Left cardiac atrium (tissue), 4 donors: ENCODE results near the gene RASGRF2. TPM values are rescaled to one million over a fixed set of nuclear protein-coding genes. Genes with fewer than 3 reads are reported as not detected.

ENCODE experiments used
- ATAC-seq, 2 donors: fragments of 200-7000 bp; cut with Tn5 transposase; one replicate each; pipeline ENCODE4 v1.9.1; 2020; ENCODE audit warnings: mild to moderate bottlenecking in 2 of 2, moderate library complexity in 2 of 2
- DNase-seq: peaks from one replicate; pipeline ENCODE4 v3.0.0-alpha.2; 2020
- intact Hi-C, 2 donors: fragments of 100-400 bp; cut with DNase I; formaldehyde crosslinking; loops; one replicate each; pipeline versions ENCODE4 v1.14.1 to v1.15.1; 2022 to 2023
- total RNA-seq, 2 donors: library from RNA; stranded (reverse); fragmentation: NEBNext Ultra II Directional; extraction: Animal tissue kit (Norgen Biotek cat#: 25700); gene quantifications; one replicate each; pipeline ENCODE4 v1.2.1, GENCODE V29; 2021
- donor health status: DM: no; HTN: yes; CAD: no.
- donor health status: DM: no; HTN: yes; CAD: no; lungs with severe emphysema.
- donor health status: DM: yes; HTN: yes; CAD: no.
- donor health status: Dilated cardiomyopathy.

RASGRF2 gene
- total RNA-seq, 2 donors from 2014 or later: 9.6 to 12.2 TPM

- intact Hi-C loops: no loop called here
- no peak for DNase-seq
- no peak for ATAC-seq
These were observed 249.8 kb downstream of the RASGRF2 start for GRCh38 chr5:81209869-81210493.

GRCh38 chr5:81212211-81212751 is 252.1 kb downstream of the RASGRF2 start:
- intact Hi-C loops: no loop called here
- ATAC-seq: no peak

GRCh38 chr5:81213070-81213469 is 252.9 kb downstream of the RASGRF2 start:
- intact Hi-C loops: no loop called here

More at GRCh38 chr5:81212211-81212751, 252.1 kb downstream of the RASGRF2 start:
- DNase-seq: no peak

GRCh38 chr5:81214848-81215247 is 254.7 kb downstream of the RASGRF2 start:
- DNase-seq (no peak), ATAC-seq (no peak)
- intact Hi-C loops: no loop called here

More at GRCh38 chr5:81213070-81213469, 252.9 kb downstream of the RASGRF2 start:
- no peak for ATAC-seq
- DNase-seq: no peak

- ATAC-seq: no peak
- DNase-seq: no peak
- intact Hi-C loops: no loop called here
These were observed 256.0 kb downstream of the RASGRF2 start for GRCh38 chr5:81216152-81216551.

GRCh38 chr5:81219389-81219788 is 259.2 kb downstream of the RASGRF2 start:
- no peak for DNase-seq
- intact Hi-C loops: no loop called here
- ATAC-seq: no peak

GRCh38 chr5:81222285-81222684 is 262.1 kb downstream of the RASGRF2 start:
- no peak for ATAC-seq

GRCh38 chr5:81225463-81225862 is 265.3 kb downstream of the RASGRF2 start:
- DNase-seq: no peak
- intact Hi-C loops: no loop called here
- no peak for ATAC-seq

More at GRCh38 chr5:81222285-81222684, 262.1 kb downstream of the RASGRF2 start:
- no peak for DNase-seq
- intact Hi-C loops: no loop called here

- no peak for ATAC-seq
- no peak for DNase-seq
- intact Hi-C loops: no loop called here
These were observed 266.1 kb downstream of the RASGRF2 start for GRCh38 chr5:81226286-81226685.

- ATAC-seq (no peak), DNase-seq (no peak)
- intact Hi-C loops: no loop called here
These were observed 266.8 kb downstream of the RASGRF2 start for GRCh38 chr5:81226949-81227348.

- DNase-seq (no peak), ATAC-seq (no peak)
- intact Hi-C loops: no loop called here
These were observed 267.9 kb downstream of the RASGRF2 start for GRCh38 chr5:81228084-81228483.

GRCh38 chr5:81230416-81230815 is 270.3 kb downstream of the RASGRF2 start:
- intact Hi-C loops: no loop called here
- DNase-seq (no peak), ATAC-seq (no peak)

- intact Hi-C loops: no loop called here
- peak; percentile 64 to 73 for ATAC-seq
- DNase-seq: peak; percentile 87
These were observed 272.4 kb downstream of the RASGRF2 start for GRCh38 chr5:81232464-81233079.

- DNase-seq (peak; percentile 89), ATAC-seq (peak; percentile 84 to 93)
- intact Hi-C loops: no loop called here
These were observed 273.0 kb downstream of the RASGRF2 start, which contains the start of gene CKMT2 for GRCh38 chr5:81233080-81233634. Gene CKMT2, plus strand, starts transcription at chr5:81233322. Its CDS starts 17,811 bp downstream, at chr5:81251133.

GRCh38 chr5:81234299-81234698 is 274.1 kb downstream of the RASGRF2 start:
- intact Hi-C loops: no loop called here
- DNase-seq (no peak), ATAC-seq (peak; percentile 1 to 5)

- DNase-seq (no peak), ATAC-seq (peak; percentile 21 to 36)
These were observed 274.6 kb downstream of the RASGRF2 start for GRCh38 chr5:81234801-81235200.

GRCh38 chr5:81235287-81236072 is 275.3 kb downstream of the RASGRF2 start:
- intact Hi-C loops: no loop called here
- DNase-seq (peak; percentile 51), ATAC-seq (peak; percentile 10 to 21)

More at GRCh38 chr5:81234801-81235200, 274.6 kb downstream of the RASGRF2 start:
- intact Hi-C loops: no loop called here

- ATAC-seq (no peak), DNase-seq (no peak)
- intact Hi-C loops: no loop called here
These were observed 278.3 kb downstream of the RASGRF2 start for GRCh38 chr5:81238460-81238859.

- no peak for ATAC-seq
- no peak for DNase-seq
- intact Hi-C loops: no loop called here
These were observed 279.4 kb downstream of the RASGRF2 start for GRCh38 chr5:81239613-81240012.
